Stimulated activated CD8-positive, alpha-beta memory T cell treated with anti-CD3 and anti-CD28 coated beads, Interleukin-12 subunit alpha, Interleukin-12 subunit beta, amount 100 ng/mL, for 24 hours (primary cell): ENCODE measurements around the gene PNMT.

Experiments used
- DNase-seq: peaks from one replicate; pipeline ENCODE4 v3.0.0-alpha.2; 2020; ENCODE audit errors: extremely low read depth

Gene PNMT

GRCh38 chr17:39669897-39670735 lies 1.9 kb downstream of the PNMT start:
- DNase-seq: no peak

- DNase-seq: no peak
These were observed 2.5 kb downstream of the PNMT start for GRCh38 chr17:39670746-39671145.

- DNase-seq: no peak
These were observed 3.6 kb downstream of the PNMT start for GRCh38 chr17:39671651-39672521.

- DNase-seq: no peak
These were observed 4.5 kb downstream of the PNMT start for GRCh38 chr17:39672522-39673334.

GRCh38 chr17:39673335-39674081 lies 5.3 kb downstream of the PNMT start:
- DNase-seq: no peak

GRCh38 chr17:39674179-39674578 lies 5.9 kb downstream of the PNMT start:
- no peak for DNase-seq

GRCh38 chr17:39674702-39675389 lies 6.6 kb downstream of the PNMT start:
- DNase-seq: no peak

- DNase-seq: no peak
These were observed 7.3 kb downstream of the PNMT start for GRCh38 chr17:39675390-39676082.

GRCh38 chr17:39676198-39676819 lies 8.1 kb downstream of the PNMT start:
- DNase-seq: no peak

GRCh38 chr17:39677072-39677471 lies 8.8 kb downstream of the PNMT start:
- DNase-seq: no peak

GRCh38 chr17:39677542-39678339 lies 9.5 kb downstream of the PNMT start:
- no peak for DNase-seq

GRCh38 chr17:39678340-39679116 lies 10.3 kb downstream of the PNMT start:
- no peak for DNase-seq

- no peak for DNase-seq
These were observed 11.4 kb downstream of the PNMT start for GRCh38 chr17:39679521-39680192.

- no peak for DNase-seq
These were observed 15.2 kb downstream of the PNMT start for GRCh38 chr17:39683295-39683939.

- no peak for DNase-seq
These were observed 16.3 kb downstream of the PNMT start for GRCh38 chr17:39684369-39685192.

- DNase-seq: no peak
These were observed 18.9 kb downstream of the PNMT start for GRCh38 chr17:39687101-39687545.
